ENCODE data around the gene TMEM163.

GRCh38 chr2:134593519-134593918 is 125.3 kb downstream of the TMEM163 start:
- TF ChIP-seq REST (IDR thresholded peaks at IDR 0.05; ENCODE audit: borderline replicate concordance) (no peak), EZH2 (IDR thresholded peaks at IDR 0.05; ENCODE audit: borderline replicate concordance, insufficient read depth, low read length, poor library complexity, severe bottlenecking) (no peak), CTCF (IDR thresholded peaks at IDR 0.05; ENCODE audit: poor library complexity, severe bottlenecking) (no peak), POLR2AphosphoS5 (IDR thresholded peaks at IDR 0.05) (no peak), RAD21 (conservative IDR thresholded peaks at IDR 0.05) (no peak), EP300 (conservative IDR thresholded peaks at IDR 0.05; ENCODE audit: poor library complexity, severe bottlenecking) (no peak)
